GM18907 (cell line): ENCODE measurements around the gene ROBO2.

ENCODE experiments used
- ATAC-seq: cut with Tn5 transposase; IDR thresholded peaks from one replicate; pipeline ENCODE4 v1.9.1; 2021; ENCODE audit warnings: mild to moderate bottlenecking, moderate library complexity; ENCODE audit not compliant: unreplicated experiment

Gene ROBO2

DNA sequence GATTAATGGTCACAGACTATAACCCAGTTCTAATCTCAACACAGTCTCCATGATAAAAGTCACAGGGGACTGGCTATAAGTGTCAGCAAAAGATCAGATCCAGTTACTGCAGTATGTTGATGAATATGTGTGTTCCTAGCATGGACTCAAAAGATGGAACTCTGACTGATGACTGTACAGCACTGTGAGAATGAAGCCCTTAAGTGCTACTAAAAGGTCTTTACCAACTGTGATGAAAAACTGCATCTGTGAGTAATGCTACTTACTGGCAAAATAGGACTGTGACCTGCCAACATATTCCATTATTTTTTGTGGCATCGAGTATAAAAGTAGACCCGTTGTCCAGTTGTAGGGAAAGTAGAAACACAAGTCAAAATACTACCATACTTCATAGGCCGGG is 284.2 kb downstream of the ROBO2 start:
- no peak for ATAC-seq

DNA sequence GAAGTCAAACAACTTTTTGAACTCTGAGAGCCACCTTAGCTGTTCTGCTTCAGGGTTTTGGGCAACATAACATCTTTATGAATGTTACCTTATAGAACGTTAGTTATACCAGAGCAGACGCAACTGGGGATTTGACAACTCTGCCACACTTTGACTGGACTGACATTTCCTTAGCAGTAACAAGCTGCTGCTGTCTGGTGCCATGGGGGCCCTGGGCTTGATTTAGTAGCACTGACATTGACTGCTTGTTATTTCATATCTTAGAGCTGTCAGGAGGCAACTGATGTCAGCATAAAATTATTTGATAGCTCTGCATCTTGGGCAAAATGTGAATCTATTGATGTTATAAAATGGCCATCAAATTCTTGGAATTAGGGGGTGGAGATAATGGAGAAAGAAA is 285.4 kb downstream of the ROBO2 start:
- no peak for ATAC-seq

DNA sequence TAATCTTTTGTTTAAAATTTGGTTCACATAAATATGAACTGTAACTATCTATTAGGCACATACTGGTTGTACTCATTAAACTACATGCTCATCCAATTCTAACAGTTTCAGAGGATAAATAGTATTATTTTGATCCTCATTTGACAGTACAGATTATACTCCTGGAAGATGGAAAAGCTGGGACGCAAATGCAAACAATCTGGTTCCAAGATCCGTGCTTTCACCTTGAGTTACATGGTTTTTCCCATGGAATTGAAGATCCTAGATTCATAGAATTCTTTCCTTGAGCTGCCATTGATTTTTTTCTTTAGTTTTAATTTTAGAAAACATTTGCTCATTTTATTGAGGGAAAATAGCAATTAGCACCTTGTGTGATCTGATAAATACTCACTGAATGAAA is 285.8 kb downstream of the ROBO2 start:
- ATAC-seq = no peak

DNA sequence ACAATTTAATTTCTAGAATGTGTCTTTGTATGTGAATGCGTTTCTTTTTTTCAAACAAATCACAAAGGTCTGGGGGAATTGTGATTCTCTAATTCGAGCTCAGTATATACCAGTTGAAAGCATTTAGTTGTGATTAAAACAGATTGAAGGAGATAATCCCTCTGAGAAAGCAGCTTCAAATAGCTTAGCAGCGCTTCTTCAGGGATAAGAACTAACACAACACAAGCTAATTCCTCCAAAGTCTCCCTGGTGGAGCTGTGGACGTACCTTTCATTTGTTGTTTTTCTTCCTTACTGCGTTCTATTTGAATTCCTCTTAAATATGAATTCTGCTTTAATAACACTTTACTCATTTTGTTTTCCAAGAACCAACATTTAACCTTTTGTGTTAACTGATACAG is 286.7 kb downstream of the ROBO2 start:
- ATAC-seq = no peak

DNA sequence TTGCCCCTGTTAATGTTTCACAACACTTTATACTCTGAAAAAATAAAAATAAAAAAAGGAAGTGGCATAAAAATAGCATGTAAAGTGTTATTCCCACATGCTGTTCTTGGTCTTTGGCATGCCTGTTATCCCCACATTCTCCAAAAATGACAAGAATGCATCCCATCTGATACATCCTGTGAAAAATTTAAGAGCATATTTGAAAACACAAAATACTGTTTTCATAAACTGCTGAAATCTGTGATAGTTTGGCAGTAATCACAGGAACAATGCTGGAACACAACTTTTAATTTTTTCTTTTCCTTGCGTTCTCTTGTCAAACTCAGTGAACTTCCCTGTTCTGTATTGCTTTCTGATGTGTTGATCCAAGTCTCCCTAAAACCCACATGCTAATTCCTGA is 288.8 kb downstream of the ROBO2 start:
- ATAC-seq = no peak

DNA sequence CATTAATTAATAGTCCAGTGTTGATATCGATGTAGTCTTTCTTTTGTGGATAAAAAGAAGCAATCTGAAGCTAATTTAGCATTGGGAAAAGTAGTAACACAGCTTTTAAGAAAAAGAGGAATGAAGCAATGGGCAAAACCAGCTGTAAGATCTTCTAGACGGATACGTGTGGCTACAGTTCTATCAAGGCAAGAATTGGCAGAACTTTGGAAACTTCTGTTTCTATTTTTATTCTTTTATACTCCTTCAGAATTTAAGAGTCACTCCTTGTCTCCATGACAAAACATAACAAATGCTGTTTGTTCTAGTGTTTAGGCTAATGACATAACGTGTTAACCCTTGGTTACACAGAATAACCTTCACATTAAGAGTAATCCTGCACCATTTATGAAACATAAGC is 289.2 kb downstream of the ROBO2 start:
- ATAC-seq = no peak

DNA sequence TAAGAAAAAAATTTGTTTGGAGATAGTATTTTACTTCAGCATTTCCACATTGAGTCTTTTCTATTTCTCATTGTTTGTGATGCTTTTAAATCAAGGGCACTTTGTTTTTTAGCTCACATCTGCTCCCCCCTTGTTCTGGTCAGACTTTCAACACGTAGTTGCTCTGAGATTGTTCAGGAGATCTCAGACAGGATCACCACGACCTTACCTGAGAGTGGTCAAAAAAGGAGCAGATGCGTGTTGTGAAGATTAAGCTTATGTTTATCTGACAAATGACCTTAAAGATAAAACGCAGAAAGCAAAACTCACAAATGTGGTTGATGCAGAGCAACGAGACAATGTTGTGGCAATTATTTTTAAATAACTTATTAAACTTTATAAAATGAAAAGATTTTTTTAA is 298.3 kb downstream of the ROBO2 start:
- ATAC-seq = no peak

DNA sequence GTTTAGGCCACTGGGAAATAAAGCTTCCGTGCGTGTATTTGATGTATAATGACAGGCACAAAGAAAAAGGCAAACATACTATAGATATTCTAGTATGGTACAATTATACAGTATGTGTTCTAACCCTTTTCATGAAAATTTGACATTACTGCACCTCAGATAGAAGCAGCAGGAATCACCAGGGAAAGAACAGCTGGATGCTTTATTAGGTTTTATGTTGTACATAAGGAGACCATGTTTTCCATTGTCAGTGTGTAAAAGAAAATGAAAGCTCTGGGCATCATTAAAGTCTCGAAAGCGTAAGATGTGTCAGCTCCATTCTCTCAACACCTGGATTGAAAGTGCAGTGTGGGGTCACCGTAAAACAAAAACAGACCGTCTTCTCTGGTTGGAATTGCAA is 302.1 kb downstream of the ROBO2 start:
- no peak for ATAC-seq

DNA sequence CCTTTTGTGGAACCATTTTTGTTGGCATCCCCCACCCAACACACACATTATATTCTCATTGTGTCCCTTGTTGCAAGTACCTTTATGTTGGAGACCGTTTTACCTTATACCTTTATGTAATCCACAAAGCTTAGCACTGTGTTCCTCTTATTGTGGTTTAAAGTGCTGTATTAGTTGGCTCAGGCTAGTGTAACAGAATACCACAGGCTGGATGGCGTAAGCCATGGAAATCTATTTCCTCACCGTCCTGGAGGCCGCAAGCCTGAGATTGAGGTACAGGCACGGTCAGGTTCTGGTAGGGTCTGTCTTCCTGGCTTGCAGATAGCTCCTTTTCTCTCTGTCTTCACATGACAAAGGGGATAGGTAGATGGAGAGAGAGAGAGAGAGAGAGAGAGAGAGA is 302.8 kb downstream of the ROBO2 start:
- ATAC-seq = no peak

DNA sequence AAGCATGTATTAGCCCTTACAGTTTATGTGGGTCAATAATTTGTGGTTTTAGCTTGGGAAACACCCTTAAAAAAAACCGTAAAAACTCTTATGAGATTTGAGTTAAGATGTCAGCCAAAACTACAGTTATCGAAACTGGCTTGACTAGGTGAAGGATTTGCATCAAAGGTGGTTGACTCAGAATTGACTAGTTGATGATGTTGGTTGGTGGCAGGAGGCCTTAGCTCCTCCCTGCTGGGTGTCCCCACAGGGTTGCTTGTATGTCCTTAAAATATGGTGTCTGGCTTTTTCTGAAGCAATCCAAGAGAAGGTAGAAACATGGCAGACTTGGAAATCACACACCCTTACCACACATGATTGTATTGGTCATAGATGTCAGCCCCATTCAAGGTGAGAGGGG is 305.1 kb downstream of the ROBO2 start:
- ATAC-seq = no peak

DNA sequence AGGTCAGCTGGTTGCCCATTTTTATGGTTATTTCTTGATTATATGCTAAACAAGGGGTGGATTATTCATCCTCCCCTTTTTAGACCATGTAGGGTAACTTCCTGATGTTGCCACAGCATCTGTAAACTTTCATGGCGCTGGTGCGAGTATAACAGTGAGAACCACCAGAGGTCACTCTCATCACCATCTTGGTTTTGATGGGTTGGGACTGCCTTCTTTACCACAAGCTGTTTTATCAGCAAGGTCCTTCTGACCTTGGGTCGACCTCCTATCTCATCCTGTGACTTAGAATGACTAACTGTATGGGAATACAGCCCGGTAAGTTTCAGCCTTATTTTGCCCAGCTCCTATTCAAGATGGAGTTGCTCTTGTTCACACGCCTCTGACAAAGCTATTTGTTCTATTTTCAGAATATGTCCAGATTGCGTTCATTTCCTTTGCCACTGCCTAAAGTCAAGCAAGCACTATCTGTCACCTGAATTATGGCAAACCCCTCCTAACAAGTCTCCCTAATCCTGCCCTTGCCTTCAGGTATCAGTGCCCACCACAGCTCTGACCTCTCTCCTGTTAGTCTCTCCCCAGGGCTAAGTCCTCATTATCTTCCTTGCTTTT is 308.5 kb downstream of the ROBO2 start:
- ATAC-seq = no peak

DNA sequence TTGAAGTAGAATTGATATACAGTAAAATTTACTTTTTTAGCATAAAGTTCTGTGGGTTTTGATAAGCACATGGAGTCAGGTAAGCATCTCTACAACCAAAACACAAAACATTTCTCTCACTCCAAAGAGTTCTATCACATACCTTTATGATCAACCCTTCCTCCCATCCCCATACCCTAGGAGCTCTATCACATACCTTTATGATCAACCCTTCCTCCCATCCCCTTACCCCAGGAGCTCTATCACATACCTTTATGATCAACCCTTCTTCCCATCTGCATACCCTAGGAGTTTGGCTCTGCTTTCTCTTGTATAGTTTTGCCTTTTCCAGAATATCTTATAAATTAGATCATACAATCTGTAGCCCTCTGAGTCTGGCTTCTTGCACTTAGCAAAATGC is 315.1 kb downstream of the ROBO2 start:
- ATAC-seq = no peak

DNA sequence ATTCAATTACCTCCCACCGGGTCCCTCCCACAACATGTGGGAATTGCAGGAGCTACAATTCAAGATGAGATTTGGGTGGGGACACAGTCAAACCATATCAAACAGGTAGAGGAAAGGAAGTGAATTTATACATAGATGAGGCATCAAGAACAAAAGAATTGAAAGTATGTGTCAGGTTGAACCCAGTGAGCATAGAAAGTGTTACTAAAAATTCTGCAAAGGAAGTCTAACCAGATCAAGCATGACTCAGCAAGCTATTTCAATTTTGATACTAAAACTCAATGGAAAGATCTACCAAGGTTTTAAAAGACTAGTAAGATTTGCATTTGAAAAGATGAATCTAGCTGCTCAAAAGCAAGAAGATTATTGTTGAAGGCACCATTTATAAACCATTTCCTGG is 323.0 kb downstream of the ROBO2 start:
- ATAC-seq = no peak

DNA sequence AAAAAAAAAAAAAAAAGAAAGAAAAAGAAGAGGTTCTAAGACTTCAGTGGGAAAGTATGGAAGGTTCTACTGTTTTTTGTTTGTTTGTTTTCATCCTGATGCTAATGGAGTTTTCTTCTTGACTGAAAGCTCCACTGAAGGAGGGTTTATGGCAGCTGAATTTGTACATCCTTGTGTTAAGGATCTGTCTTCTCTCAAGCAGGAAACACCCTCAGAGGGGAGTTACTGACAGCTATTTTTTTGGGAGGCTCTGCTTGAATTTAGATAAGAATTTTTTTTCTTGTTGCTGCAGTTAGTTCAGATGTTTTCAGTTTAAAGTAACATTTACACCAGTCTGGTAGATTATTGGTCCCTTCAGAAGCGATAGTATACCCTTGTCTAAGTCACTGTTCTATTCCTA is 325.3 kb downstream of the ROBO2 start:
- ATAC-seq = no peak

DNA sequence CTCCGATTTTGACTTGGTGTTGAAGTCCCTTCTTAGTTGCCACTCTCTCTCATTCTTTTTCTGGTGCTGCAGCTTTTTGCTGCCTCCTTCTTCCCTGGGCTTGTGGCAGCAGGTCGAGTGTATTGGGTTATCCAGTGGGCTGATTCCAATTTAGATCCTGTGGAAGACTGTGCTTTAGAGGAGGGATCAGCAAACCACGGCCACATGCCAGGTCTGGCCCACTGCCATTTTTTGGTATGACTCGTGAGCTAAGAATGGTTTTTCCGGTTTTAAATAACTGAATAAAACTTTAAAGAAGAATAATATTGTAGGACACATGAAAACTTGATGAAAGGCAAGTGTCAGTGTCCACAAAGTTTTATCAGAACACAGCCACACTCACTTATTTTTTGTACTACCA is 330.5 kb downstream of the ROBO2 start:
- ATAC-seq = no peak

DNA sequence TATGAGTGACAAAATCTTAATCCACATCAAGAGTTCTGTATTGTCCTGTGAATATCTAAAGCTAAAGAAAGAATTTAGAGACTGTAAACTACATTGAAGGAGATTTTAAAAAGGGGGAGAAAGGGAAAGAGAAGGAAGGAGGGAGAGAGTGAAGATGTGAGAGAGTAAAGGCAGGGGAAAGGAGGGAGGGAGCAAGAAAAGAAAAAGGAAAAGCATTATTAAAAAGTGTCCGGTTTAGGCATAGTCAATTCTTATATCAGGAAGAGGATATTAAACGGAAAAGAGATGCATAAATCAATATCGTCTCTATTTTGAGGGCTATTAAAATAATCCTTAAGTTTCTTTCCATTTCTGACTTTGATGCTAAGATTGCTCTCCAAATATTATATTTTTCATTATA is 332.1 kb downstream of the ROBO2 start:
- ATAC-seq = no peak

DNA sequence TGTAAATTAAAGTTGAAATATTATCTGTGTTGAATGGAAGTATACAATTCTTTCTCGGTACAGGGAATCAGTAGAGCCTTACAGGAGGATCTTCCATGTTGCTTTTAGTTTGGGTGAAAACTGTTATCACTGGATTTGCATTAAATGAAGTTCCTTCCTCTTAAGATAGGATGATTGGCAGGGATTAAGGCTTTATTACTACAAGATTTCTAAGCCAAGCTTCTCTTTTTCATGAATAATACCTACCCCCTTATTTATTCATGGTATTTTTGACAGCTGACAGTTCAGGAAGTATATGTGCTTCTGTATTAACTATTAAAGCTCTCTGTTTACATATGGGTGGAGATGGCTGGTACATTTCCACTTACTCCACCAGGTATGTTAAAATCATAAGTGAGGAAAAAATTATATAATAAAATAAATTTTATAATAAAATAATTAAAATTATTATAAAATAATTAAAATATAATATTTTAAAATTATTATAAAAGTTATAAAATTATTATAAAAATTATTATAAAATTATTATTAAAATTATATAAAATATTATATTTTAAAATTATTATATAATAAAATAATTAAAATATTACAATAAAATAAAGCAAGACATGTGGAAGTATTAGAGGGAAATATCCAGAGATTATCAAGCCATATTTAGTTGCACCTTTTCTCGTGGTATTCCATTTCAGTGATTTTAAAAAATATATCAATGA is 332.9 kb downstream of the ROBO2 start:
- ATAC-seq = no peak

DNA sequence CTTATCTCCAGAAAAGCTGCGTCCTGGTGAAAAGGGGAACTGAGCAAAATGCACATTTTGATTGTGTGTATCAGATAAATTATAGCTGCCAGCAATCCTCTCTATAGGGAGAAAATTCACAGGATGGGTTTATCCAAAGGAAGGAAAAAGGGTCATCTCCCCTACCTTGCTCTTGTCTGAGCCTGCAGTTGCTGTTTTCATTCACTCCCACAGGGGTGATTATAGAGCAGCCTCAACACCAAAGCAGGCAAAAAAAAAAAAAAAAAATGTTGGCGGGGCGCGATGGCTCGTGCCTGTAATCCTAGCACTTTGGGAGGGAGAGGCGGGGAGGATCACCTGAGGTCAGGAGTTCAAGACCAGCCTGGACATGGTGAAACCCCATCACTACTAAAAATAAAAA is 333.7 kb downstream of the ROBO2 start:
- no peak for ATAC-seq

DNA sequence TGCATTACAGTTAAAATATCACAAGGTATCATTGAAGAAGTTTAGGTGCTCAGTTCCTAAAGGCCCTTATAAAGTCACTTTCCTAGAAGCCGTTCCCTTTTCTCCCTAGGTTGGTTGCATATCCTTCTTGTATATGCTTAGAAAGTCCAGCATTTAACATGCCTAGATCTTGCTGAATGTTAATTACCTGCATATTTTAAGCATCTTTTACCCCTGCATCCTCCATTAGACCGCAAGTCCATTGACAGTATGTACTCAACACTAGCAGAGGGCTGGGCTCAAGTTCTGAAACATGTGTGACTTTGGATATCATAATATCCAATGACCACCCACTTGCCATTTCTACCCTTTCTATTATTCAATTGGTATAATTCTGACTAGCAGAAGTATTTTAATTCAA is 336.6 kb downstream of the ROBO2 start:
- ATAC-seq = no peak

DNA sequence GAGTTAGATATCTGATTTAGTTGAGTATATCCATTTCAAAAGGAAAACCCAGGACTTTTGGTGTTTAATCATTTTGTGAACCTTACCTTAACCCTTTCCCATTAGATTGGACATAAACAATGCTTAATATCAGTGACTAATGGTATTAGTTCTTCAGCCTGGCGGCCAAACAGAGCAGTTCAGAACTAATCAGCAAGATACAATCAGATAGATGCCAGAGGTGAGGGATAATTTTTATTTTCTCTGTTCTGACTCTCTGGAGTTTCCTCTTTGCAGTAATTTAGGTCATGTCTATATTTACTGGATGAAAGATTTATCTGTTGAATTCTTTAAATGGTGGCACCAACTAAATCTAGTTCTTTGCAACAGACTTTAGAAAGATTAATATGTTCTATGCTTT is 337.8 kb downstream of the ROBO2 start:
- no peak for ATAC-seq

DNA sequence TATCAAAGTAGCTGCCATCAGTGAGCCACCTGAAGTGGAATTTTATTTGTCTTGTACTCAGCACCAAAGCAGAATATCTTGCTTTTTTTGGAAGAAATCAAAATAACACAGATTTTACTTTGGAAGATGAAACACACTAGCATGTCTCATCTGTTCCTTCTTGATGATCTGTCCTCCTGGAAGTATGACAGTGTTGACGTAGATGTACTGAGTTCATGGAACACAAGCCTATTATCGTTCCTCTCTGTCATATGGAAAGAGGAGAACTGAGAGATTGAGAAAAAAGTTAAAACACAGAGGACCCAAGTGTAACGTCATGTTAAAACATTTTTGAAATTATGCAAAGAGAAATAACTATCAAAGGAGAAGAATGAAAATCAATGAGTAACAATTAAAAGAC is 340.2 kb downstream of the ROBO2 start:
- no peak for ATAC-seq

DNA sequence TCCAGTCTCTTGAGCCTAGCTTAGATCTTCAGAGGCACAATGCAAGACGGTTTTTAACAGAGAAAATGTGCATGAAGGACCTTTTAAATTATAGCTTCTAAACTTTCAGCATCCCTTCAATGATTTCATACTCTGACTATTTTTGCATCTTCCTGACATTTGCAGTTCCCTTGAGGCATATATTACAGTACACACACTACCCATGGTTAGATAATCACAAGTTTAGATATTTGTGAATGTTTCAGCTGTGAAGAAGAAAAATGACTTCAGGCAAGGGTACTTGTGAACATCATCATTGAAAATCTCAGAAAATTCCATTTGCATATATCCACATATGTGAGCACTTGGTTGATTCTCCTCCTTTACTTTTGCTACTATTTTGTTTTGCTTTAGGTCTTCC is 341.5 kb downstream of the ROBO2 start:
- no peak for ATAC-seq

DNA sequence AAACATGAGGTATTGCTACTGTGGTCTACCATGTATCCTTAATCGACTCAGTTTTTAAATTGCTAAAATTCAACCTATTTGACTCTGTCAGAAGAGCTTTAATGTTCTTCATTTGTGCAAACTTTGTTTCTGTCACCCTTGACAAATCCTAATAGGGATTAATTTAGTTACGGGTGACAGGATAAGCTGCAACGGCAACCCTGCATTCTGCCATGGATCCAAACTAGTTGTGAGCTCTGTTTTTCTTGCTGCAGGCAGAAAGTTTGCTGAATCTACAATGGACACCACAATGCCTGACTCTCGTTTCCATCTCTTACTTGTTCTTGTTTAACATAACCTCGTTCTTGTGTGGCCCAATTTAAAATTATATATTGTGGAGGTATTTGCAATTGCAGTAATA is 352.3 kb downstream of the ROBO2 start:
- ATAC-seq = no peak
